NCI-H446 treated with DMSO at 0.1 percent for 48 hours (cell line): ENCODE data around the gene NRCAM.
"Not testable (repeated sequence)": the region's sequence is repeated elsewhere in the genome, so short reads cannot be mapped to it uniquely, and the experiment has no call there.

Experiments
- DNase-seq: peaks from one replicate; lab custom pipeline; 2025; lab: John Stamatoyannopoulos, UW

Gene NRCAM

DNA sequence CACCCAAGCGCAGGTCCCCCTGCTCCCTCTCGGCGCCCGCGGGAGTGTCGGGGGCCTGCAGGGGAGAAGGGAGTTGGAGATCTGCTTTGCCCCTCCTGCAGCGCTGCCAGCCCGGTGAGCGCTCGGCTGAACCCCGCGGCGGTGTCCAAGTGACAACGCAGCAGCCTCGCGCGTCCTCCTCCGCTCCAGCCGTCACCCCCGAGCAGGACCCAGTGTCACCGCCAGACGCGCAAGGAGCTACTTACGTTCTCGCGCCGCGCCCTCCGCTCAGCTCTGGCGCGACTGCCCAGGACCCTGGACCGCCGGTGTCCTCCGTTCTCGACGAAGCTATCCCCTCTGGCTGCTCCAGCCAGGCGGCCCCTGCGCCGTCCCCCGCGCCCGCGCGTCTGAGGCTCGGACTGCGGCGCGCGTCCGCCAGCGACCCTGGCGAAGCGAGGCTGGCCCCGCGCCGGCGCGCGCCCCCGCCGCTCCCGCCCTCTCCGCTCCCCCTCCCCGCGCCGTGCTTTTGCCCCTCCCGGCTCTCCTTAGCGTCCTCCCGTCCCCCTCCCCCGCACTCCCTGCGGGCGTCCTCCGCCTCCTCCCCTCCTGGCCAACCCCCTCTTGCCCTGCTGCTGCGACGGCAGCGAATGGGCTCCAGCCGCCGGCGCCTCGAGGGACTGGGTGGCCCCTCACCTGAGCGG is at the start of gene NRCAM:
Gene NRCAM (minus strand): TSS at position 439 of the 680 bp plus-strand sequence. CDS start 216,372 bp downstream, outside the sequence.
- peak; percentile 3 for DNase-seq

DNA sequence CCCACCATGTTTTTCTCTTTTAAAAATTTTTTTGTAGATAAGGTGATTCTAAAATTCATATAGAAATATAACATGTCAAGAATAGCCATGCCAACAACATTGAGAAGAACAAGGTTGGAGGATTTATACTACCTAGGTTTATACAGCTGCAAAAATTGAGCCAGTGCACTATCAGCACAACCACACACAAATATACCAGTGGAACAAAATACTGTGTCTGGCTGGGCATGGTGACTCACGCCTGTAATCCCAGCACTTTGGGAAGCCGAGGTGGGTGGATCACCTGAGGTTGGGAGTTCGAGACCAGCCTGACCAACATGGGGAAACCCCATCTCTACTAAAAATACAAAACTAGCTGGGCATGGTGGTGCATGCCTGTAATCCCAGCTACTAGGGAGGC is 48.3 kb upstream of the NRCAM start:
- DNase-seq: not testable (repeated sequence)

DNA sequence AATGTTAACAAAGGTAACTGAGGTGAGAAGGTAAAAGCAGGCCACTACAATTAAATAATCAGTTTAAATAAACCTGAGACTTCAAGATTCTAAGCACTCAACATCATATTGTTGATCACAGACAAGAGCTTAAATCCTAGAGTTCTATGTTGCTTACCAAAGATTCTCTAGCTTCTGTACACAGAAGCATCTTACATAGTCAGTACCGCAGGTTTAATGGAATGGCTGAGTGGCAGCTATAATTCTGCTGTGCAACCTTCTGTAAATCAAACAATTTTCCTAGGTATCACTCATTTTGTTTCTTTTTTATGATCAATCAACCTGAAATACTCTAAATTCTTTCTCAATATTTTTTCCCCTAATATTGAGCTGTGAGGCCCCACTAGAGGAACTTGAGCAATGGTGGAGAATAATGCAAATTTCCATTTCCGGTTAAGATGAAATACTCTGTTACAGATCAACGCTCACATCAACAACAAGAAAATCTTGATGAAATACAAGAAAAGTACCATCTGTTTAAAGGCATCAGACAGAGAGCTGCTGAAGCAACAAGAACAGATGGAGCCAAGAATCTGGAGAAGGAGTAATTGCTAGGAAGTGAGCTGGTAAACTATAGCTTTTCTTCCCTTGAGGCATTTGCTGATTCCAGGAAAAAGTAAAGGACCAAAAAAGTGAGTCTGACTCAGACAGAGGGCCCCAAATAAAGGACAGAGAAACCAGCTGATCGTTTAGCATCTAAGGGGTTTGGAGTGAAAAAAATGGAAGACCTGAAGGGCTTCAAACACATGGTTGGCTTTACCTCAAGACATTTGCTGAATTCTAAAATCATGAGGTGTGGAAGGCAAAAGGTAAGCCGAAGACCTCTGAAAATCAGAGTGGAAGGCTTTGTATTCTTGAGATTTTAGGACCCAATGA is 47.1 kb upstream of the NRCAM start:
- peak; percentile 59 for DNase-seq

DNA sequence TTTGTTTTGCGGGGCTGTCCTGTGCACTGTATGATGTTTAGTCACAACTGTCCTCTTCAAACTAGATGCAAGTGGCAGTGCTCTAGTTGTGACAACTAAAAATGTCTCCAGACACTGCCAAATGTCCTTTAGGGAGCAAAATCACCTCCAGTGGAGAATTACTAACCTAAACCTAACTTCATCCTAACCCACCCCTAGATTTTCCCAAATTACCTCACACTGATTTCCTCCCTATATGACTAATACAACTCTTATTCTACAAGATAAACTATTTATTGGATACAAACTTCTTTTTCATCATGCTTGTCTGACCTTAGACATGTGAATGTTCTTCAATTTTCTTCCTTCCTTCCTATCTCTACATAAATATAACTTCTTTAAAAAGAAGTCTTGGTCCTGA is 43.3 kb upstream of the NRCAM start:
- no peak for DNase-seq

DNA sequence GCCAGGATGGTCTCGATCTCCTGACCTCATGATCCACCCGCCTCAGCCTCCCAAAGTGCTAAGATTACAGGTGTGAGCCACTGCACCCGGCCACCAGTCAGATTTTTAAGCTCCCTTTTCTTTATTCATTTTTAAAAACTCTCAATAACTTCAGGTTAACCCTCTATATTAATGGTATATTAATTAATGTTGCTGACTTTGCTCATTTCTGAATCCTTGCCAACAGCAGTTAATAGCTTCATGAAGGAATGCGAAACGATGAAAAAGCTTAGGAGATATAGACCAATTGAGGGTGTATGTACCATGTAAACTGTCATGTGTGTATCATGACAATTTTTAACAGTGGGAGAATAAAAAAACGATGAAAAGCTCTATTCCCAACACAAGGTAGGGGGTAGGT is 42.2 kb upstream of the NRCAM start:
- no peak for DNase-seq

DNA sequence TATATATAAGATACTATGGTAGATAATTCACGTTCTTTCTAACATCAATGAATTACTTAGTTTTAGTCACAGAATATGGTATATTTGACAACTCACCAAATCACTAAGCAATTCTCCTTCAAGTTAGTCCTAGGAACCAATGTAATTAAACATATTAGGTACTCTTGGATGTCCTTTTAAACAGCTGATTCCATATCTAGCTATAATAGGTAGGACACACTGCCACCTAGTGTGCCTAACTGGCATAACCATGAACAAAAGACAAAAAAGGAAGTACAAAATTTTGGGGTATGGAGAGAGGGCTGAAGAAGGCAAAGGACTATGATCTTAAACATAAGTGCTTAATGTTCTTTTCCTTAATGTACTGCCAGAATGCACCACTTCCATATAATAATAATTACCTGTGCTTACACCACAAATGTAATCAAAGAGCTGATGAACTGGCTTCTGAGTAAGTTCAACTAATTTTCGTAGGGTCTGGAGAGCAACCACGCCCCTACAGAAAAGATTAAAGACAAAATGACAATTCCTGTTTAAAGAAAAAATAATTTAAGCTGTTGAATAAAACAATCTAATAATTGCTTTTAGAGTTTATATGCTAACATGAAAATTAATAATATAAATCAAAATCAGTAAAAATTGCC is 41.0 kb upstream of the NRCAM start:
- peak; percentile 26 for DNase-seq

DNA sequence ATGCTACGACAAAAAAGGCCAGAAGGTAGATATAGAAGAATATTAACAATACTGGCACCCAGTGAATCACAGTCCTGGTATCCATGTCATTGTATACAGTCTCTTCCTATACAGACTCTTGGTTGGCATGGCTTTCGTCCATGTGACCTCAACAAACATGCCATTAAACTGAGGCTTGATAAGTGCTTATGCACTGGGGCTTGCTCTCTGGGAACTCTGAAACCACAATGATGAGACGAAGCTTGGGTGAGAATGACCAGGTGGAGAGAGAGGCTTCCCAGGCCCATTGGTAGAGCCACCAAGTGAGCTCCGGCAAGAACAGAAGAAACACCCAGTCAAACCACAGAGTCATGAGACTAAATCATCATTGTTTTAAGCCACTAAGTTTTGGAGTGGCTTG is 36.5 kb upstream of the NRCAM start:
- no peak for DNase-seq

DNA sequence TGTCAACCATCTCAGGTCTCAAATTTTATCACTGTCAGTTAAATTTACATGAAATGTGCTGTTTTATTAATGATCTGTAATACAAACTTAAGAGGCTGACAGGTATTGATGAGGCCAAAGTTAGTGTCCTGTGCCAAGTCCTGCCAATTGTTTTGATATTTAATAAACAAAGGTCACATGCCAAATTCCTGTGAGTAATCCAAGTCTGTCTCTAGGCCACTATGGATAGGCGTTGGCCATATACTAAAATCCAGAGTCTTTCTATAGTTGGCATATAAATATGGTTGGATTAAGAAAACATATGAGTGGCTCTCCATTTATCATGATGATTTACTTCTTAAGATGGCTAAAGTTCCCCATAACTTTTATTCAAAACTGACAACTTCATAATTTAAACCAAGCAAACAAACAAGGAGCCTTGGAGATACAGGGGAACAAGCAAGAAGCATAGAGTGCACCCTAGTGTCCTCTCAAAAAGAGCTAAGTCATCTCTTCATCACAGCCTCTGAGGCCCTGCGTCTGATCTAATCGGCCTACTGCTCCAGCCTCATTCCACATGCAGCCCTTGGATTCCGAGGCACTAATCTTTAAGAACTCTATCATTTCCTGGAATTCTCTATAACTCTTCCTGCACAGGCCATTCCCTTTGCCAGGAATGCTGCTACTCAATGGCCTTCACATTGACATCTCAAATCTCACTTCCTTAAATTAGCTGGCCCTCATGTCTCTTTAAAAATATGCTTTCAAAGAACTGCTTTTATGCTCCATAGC is 32.7 kb upstream of the NRCAM start:
- DNase-seq: no peak

DNA sequence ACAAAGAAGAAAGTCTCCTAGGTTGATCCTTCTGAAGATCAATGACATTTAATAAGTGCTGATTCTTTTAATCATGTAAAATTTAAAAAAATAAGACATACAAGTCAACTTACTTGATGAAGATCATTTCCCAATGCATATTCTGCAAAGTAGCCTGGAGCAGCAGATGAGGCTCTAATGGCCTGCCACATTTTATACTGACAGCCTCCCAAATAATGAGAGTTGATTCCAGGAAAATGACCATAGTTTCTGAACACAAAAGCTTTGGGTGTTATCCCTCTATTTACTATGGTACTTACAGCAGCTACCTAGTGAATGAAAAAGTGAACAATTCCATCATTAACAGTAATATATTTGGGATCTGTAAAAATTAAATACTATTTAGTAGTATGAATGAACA is 31.4 kb upstream of the NRCAM start:
- DNase-seq: no peak

DNA sequence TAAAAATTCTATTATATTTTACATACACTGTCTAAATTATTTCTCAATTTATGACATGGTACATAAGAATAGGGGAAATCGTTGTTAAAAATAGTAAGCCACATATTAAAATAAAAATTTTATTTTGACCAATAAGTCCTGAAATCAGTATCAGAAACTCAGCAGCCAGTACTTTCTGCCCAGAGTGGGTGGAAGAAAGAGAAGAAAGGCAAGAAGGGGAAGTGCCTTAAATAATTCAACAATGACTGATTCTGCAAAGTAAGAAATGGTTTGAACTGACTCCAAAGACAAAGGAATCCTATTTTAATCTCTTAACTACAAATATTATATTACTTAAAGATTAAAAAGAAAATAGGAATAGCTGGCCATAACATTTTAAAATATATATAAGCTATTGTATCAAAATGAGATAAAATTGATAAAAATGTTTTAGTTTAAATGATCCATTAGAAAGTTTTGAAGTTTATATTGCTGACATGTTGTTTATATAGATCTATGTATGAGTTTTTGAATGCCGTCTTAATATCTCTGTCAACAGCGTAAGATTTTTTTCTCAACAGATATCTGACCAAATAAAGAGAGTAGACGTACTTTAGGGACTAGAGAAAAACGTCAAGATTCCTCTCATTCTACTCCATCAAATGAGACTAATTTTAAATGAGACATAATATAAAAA is 30.2 kb upstream of the NRCAM start:
- DNase-seq: no peak

DNA sequence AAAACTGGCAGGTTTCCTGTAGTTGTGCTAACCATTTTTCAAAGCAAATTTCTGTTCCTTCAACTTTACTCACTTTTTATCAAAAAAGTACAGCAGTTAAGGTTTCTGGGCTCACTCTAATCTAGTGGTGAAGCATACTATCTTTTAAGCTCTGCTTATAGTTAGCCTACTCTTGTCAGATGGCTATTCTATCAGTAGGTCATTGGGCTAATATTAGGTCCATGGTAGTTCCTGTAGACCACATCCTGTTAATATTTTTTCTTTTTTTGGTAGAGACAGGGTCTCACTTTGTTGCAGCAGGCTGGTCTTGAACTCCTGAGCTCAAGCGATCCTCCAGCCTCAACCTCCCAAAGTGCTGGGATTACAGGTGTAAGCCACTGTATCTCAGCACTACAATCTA is 27.9 kb upstream of the NRCAM start:
- no peak for DNase-seq

DNA sequence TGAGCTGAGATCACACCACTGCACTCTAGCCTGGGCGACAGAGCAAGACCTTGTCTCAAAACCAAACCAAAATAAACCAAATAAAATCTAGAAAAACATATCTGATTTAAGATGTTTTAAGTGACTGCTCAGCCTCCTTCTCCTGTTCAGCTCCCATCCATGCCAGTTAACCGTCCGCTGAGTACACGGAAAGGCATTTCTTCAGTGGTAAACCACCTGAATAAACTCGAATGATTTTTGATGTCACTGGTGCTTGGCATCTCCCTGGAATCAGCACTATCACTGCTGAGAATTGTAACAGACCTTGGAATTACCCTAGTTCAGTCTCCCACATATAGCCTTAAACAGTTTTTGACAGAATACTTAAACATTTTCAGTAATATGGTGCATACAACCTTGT is 24.1 kb upstream of the NRCAM start:
- DNase-seq: no peak

DNA sequence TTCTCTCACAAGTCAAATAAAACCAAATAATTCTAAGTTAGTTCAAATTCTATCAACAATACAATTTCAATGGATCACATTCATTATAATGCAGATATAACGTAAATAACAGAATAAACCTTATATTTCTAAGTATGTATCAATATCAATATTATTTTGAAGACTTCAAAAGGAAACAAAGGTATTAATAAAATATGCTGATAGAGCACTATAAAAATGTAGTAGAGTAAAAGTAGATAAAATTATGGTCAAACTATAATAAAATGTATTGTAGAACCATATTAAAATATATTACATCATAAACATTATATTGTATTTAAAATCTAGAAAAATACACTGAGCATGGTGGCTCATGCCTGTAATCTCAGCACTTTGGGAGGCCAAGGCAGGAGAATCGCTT is 23.5 kb upstream of the NRCAM start:
- DNase-seq: no peak

DNA sequence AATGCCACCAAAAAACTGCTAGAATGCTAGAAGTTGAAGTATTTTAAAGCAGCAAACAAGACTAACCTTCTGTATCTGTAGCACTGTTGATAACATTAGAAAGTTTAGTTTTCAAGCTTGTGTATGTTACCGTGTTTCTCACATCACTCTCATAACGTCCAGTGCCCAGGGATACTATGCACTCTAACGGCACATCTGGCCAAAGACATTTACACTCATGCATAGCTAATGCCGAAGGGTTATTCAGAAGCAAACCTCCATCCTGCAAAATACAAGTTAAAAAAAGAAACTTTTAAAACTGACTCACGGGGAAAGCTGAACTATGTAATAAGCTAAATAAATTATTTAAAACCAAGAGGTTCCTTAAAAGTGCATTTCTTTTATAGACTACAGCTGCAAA is 22.9 kb upstream of the NRCAM start:
- DNase-seq: no peak

DNA sequence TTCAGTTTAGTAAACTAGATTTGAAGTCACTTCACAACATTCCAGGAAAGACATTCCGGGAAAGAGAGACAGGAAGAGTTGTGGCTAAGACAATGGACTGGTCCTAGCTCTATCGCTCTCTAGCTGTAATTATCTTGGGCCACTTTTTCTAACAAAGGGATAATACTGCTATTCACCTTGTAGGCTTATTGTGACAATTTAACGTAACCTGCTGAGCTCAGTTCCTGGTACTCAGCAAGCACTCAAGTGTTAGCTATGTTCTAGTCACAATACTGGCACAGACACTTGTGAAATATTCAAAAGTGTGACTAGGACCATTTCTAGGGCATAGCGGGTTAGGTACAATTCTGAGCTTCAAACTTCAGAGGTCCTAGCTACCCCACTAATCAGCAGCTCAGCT is 12.0 kb upstream of the NRCAM start:
- DNase-seq: no peak

DNA sequence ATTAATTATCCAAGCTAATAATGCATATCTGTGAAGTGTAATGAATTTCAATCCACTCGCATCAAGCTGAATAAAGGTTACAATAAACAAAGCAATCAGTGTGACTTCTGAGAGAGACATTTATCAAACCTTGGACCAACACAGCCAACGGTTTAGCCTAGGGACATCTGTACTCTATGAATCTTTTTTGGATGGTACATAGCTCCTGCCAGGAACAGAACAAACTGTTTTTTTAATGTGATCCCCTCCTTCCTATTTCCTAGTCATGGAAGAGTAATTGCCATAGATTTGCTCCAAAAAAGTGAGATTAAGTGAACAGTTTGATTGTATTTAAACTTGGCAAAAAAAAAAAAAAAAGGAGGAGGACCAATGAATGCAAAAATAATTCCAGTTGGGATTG is 11.2 kb upstream of the NRCAM start:
- DNase-seq: no peak

DNA sequence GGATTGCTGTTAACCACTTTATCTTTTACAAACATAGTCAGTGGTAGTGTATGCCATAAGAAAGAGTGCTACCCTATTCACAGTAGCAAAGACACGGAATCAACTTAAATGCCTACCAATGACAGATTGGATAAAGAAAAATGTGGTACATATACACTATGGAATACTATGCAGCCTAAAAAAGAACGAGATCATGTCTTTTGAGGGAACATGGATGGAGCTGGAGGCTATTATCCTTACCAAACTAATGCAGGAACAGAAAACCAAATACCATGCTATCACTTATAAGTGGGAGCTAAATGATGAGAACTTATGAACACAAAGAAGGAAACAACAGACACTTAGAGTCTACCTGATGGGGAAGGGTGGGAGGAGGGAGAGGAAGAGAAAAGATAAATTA is 10.1 kb upstream of the NRCAM start:
- not testable (repeated sequence) for DNase-seq

DNA sequence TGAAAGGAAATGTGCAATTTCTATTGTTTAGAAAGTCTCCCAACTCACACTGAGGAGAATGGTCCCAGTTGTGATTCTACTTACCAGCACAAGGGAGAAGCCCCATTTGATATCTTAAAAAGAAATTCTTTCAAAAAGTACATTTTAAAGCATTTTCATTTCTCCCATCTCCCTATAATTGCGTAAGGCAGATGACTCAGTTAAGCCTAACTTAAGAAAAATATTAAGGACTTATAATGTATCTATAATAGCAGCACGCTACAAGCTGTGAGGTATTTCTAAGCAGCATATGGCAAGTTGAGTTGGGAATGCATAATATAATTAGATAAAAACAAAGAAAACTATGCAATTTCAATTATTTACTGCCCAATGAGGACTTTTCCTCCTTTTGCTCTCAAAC is 8.5 kb upstream of the NRCAM start:
- DNase-seq: no peak

DNA sequence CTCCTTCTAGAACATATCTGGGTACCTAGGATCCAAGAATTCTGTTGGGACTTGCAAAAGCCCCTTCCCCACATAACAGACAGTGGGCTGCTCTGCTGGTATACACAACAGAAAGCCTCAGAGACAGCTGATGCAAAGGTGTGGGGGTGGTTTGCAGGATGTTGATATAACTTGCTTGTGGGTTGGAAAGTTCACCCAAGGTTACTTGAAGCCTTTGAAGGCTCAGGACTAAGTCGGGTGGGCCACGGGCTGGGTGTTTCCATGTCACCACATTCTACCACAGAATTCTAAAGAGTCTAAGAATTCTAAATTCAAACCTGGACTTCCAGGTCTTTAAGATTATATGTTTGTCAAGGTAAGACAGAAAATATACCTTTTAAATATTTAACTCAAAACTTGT is 7.4 kb upstream of the NRCAM start:
- no peak for DNase-seq

DNA sequence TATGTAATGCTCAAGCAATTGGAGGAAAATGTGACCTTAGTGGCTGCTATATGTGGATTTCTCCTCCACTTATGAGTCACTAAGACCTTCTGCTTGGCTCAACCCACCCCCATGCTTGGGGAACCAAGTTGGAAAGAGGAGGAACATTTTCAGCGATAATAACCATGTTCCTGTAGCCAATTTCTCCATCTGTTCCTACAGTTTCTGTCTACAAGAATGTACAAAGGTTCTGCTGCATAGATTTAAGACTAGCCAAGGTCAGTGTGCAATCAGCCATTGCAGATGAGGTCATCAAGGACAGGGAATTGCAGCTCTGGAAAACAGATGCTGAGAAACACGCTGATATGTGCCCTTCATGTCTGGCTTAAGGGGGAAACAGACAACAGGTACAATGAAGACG is 5.6 kb upstream of the NRCAM start:
- peak; percentile 73 for DNase-seq

DNA sequence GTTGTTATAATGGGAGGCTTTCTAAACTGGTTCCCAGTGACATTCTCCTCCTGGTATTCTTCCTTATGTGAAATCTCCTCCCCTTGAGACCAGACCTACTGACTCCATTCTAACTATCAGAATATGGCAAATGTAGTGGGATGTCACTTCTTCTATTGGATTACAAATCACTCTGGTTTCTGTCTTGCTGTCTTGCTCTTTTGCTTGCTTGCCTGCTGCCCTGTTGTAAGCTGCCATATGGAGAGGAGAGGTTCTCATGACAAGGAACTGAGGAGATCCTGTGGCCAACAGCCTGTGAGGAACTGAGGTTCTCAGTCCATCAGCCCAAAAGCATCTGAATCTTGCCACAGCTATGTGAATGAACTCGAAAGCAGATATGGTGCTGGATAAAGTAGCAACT is 4.7 kb upstream of the NRCAM start:
- DNase-seq: no peak
